T1000 (cell line): ENCODE results near the gene CNOT3.
A peak's percentile ranks its signal among the peaks of the same experiment; 100 is the strongest.
"Not testable (repeated sequence)": the region's sequence is repeated elsewhere in the genome, so short reads cannot be mapped to it uniquely, and the experiment has no call there.

Source experiments
- DNase-seq: peaks from one replicate; lab custom pipeline; 2025; ENCODE audit warnings: mixed read lengths; lab: John Stamatoyannopoulos, UW

The CNOT3 gene

DNA sequence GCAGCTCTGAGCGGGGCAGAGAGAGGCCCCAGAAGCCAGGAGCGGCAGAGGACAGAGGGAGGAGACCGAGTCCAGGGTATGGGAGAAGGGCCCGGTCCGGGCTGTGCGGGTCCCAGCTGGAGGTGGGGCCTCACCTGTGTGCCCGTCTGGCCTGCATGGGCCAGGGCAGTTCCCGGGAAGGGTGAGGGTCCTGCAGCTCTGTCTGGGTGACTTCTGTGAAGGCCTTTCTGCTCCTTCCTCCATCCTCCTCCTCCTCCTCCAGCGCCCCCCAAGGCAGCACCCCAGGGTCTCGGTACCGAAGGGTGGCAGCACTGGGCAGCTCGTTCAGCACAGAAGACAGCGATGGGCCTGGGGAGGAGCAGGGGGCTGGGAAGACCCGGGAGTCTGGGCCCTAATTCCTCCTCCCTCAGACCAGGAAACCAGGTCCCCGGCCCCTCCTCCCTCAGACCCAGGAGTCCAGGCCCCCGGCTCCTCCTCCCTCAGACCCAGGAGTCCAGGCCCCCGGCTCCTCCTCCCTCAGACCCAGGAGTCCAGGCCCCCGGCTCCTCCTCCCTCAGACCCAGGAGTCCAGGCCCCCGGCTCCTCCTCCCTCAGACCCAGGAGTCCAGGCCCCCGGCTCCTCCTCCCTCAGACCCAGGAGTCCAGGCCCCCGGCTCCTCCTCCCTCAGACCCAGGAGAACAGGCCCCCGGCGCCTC is 34.3 kb downstream of the CNOT3 start:
- not testable (repeated sequence) for DNase-seq

DNA sequence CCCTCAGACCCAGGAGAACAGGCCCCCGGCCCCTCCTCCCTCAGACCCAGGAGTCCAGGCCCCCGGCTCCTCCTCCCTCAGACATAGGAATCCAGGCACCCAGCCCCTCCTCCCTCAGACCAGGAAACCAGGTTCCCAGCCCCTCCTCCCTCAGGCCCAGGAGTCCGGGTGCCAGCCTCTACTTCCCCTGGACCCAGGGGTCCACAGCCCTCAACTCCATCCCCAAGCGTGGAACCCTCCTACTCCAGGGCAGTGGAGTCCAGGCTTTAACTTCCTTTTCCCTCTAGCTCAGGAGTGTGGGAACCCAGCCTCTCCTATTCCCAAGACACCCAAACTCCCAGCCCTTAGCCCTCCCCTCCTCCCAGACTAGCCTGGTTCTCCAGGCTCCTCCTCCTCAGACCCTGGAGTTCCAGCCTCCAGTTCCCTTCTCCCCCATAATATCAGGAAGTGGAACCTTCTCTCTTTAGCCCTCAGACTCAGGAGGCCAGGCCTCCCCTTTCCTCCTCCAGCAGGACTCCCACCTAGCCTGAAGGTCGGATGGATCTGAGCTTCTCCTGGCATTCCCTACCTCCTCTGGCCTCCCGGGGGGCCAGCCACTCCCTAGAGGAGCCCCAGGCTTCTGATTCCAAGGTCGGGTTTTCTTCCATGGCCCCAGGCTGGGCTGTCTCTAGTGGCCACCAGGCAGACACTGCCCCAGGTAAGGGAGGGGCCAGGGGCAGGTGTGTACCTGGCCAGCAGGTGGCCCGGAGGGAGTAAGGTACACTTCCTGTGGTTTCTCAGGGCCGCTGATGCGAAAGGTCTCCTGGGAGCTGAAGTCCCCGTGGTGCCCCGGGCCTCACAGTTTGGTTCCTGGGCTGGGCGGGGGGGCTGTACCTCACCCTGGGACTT is 35.2 kb downstream of the CNOT3 start, which contains the start of gene TMC4:
Gene TMC4, minus strand, starts transcription at position 690 of the 888 bp plus-strand sequence. Its CDS starts 43 bp downstream, at position 647.
- no peak for DNase-seq

- no peak for DNase-seq
These were observed 35.8 kb downstream of the CNOT3 start for GRCh38 chr19:54173359-54173699.

GRCh38 chr19:54173951-54174834 is 36.6 kb downstream of the CNOT3 start:
- DNase-seq, result no peak

DNA sequence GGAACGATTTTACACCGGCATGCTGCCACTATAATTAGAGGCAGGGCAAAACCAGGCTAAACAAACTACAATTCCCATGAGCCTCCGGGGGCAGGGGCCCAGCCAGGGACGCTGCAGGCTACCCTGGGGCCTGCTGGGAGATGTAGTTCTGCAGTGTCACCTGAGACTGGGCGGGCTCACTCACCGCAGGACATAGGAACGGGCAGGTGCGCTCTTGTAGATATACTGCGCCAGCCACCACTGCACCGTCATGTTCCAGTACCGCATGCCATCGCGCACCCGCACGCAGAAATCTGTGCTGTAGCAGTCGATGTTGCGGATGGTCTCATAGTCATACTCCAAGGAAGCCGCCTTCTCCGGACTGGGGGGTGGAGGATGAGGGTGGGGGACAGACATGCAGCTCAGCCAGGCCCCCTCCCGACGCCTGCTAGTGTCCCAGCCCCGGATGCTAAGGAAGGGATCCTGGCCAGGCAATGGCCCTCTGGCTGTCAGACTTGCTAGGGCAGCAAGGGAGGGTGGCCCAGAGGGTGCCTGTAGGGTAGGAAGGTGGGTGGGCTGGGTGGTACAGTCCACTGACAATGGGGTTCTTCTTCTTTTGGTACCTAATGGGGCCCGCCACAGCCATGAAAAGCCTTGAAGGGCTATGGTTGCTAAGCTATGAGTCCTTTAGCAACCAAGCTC is 41.2 kb downstream of the CNOT3 start:
- DNase-seq, result no peak

DNA sequence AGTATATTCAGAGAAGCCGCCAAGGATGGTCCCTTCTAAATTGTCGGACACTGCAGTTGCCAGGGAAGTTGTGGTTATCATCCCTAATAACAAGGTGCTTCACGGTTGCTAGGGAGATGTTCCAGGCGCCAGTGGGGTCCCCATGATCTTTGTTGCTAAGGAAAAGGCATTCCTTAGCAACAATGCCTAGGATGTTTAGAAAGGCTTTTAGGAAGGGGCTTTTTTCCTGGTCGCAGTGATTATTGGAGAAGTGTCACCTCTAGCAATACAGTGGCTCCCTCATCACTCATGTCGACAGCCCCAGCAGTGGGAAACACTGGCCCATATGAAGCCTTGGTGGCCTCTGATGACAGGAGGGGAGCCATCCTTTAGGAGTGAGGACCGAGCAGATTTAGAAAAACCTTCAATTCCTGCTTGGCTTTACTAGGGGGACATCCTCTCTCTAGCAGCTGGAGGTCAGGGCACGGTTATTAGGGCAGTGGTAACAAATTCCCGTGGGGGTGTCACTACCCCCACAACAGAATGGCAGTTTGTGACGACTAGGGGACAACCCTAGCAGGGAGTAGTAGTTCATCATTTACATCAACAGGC is 41.8 kb downstream of the CNOT3 start:
- no peak for DNase-seq

GRCh38 chr19:54179921-54180461 is 42.4 kb downstream of the CNOT3 start:
- DNase-seq, result no peak

GRCh38 chr19:54180691-54181091 is 43.1 kb downstream of the CNOT3 start:
- no peak for DNase-seq

GRCh38 chr19:54181894-54182293 is 44.3 kb downstream of the CNOT3 start:
- not testable (repeated sequence) for DNase-seq

- no peak for DNase-seq
These were observed 45.9 kb downstream of the CNOT3 start for GRCh38 chr19:54183431-54183830.

DNA sequence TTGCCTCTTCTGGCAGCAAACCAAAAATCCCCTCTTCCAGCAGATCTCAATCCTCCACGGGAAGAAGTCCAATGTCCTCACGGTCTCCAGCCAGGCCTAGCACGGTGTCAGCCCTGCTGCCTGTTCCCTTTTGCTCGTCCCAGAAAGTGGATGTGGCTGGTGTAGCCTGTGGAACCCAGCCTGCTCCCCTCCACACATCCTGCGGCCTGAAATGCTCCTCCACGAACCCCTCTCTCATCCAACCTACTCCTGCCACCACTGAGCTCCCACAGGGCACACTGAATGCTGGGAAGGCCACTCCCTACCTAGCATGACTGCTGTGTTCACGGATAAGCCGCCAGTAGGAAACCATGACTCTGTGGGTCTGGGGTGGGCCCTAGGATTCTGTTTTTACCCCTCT is 48.8 kb downstream of the CNOT3 start:
- no peak for DNase-seq

DNA sequence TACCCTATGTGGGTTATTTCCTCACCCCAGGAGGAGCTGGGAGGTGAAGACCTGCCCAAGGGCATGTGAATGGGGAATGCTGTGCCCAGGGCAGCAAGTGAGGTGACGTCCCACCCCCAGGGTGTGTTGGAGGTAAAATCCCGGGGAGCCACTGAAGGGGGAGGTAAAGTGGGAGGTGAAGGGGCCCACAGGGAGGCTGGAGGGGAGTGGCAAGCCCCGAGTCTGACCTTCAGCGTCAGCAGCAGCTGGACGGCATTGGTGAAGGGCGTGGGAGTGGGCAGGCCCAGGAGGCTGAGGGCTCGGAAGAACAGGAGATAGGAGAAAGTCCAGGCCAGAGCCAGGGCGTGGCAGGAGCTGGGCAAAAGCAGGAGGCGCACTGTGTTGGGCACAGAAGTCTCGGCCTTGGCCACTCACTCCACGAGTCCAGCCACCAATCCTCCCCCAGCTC is 49.4 kb downstream of the CNOT3 start:
- no peak for DNase-seq

DNA sequence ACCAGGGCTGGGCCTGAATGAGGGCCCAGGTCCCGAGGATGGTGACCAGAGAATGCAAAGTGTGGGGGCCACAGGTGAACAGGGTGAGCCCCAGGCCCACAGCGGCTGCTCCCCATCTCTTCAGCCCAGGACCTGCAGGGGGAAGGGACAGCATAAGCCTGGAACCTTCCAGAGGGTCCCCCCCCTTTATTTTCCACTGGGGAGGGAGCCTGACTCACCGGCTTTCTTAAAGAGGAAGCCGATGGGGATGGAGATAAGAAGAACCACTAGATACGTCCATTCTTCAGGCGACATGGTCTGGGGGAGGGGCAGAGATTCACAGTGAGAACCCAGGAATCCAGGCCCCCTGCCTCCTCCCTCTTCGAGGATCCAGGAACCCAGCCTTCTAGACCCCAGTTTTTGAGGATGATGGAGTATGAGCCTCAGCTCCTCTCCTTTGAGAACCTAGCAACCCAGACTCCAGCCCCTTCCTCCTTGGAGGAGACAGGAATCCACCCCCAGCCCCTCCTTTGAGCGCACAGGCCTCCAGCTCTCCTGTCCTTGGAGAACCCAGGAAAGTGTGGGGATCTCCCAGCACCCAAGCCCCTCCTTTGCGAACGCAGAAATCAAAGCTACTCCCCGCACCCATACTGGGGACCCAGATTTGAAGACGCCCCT is 50.8 kb downstream of the CNOT3 start:
- no peak for DNase-seq

- no peak for DNase-seq
These were observed 51.7 kb downstream of the CNOT3 start, which contains the start of gene MBOAT7 for GRCh38 chr19:54189145-54189734. Gene MBOAT7 (minus strand): TSS chr19:54189580. CDS start chr19:54188508, 1,072 bp downstream.

GRCh38 chr19:54189735-54190502 is 52.4 kb downstream of the CNOT3 start:
- DNase-seq, result peak; percentile 99

GRCh38 chr19:54190503-54191010 is 53.0 kb downstream of the CNOT3 start:
- DNase-seq, result peak; percentile 98

- peak; percentile 91 for DNase-seq
These were observed 53.6 kb downstream of the CNOT3 start, which contains the start of gene TSEN34 for GRCh38 chr19:54191011-54191810. Gene TSEN34 (plus strand): TSS chr19:54191308. CDS start chr19:54191365, 57 bp downstream.
